Keratinocyte (primary cell): Measurements from ENCODE around the gene HCRTR1. TPM values are rescaled to one million over a fixed set of nuclear protein-coding genes. Genes with fewer than 3 reads are reported as not detected.
A peak's percentile ranks its signal among the peaks of the same experiment; 100 is the strongest.

Experiments used
- DNase-seq: peaks from one replicate; pipeline ENCODE4 v3.0.0-alpha.2; 2011; ENCODE audit warnings: low read depth, missing footprints, low spot score
- FAIRE-seq: peaks from 2 replicates; lab custom pipeline; 2011; peaks lifted over from hg19 to GRCh38; lab: Jason Lieb, UNC
- H2AFZ ChIP-seq: 2 replicates; pipeline ENCODE4 v1.6.0; 2012; ENCODE audit warnings: low read length, control low read depth, inconsistent platforms; ENCODE audit not compliant: control insufficient read depth
- H3K27ac ChIP-seq: 2 replicates; pipeline ENCODE4 v1.5.1; 2011; ENCODE audit warnings: low read length; ENCODE audit not compliant: control insufficient read depth, insufficient read depth
- H3K27me3 ChIP-seq: 3 replicates; pipeline ENCODE4 v1.6.0; 2011; ENCODE audit warnings: low read length; ENCODE audit not compliant: control insufficient read depth, insufficient read depth; ENCODE audit errors: extremely low read depth
- H3K36me3 ChIP-seq, 2 experiments: 2 replicates in 1 of 2; 3 replicates in 1 of 2; pipeline ENCODE4 v1.5.1; 2011; ENCODE audit warnings: low read length in 2 of 2, mild to moderate bottlenecking in 1 of 2; ENCODE audit not compliant: control insufficient read depth in 2 of 2, insufficient read depth in 2 of 2; ENCODE audit errors: extremely low read depth in 1 of 2
- H3K4me1 ChIP-seq: 3 replicates; pipeline ENCODE4 v1.5.1; 2011; ENCODE audit warnings: low read length; ENCODE audit not compliant: control insufficient read depth, insufficient read depth; ENCODE audit errors: extremely low read depth
- H3K4me2 ChIP-seq: 3 replicates; pipeline ENCODE4 v1.6.0; 2011; ENCODE audit warnings: low read depth, low read length; ENCODE audit not compliant: control insufficient read depth, insufficient read depth; ENCODE audit errors: extremely low read depth
- H3K4me3 ChIP-seq, 3 experiments: fragments of 200-600 bp in 1 of 3; sonication (generic) in 1 of 3; 2 replicates in 2 of 3; 3 replicates in 1 of 3; pipeline ENCODE4 v1.5.1; 2011 to 2016; ENCODE audit warnings: low read length in 3 of 3, mild to moderate bottlenecking in 3 of 3, control low read depth in 2 of 3, inconsistent platforms in 1 of 3, low read depth in 1 of 3, mixed read lengths in 1 of 3, mixed run types in 1 of 3, moderate library complexity in 1 of 3; ENCODE audit not compliant: control insufficient read depth in 2 of 3, insufficient read depth in 2 of 3; ENCODE audit errors: extremely low read depth in 1 of 3
- H3K79me2 ChIP-seq: 2 replicates; pipeline ENCODE4 v1.6.0; 2012; ENCODE audit warnings: low read length; ENCODE audit not compliant: control insufficient read depth, insufficient read depth
- H3K9ac ChIP-seq: 3 replicates; pipeline ENCODE4 v1.6.0; 2011; ENCODE audit warnings: low read length; ENCODE audit not compliant: control insufficient read depth, insufficient read depth; ENCODE audit errors: extremely low read depth
- H3K9me1 ChIP-seq: 3 replicates; pipeline ENCODE4 v1.6.0; 2011; ENCODE audit warnings: low read length; ENCODE audit not compliant: control insufficient read depth, insufficient read depth; ENCODE audit errors: extremely low read depth
- H3K9me3 ChIP-seq: 2 replicates; pipeline ENCODE4 v1.5.1; 2012; ENCODE audit warnings: low read depth, low read length; ENCODE audit not compliant: control insufficient read depth
- H4K20me1 ChIP-seq: 3 replicates; pipeline ENCODE4 v1.6.0; 2011; ENCODE audit warnings: low read length; ENCODE audit not compliant: control insufficient read depth, insufficient read depth; ENCODE audit errors: extremely low read depth
- EZH2 ChIP-seq: IDR thresholded peaks from one replicate; pipeline ENCODE4 v1.6.1; 2012; ENCODE audit warnings: inconsistent platforms, mild to moderate bottlenecking, low read length, moderate library complexity
- dilution Hi-C: fragments of 300-500 bp; cut with MboI; formaldehyde crosslinking; loops from one replicate; pipeline ENCODE4 v1.7.0; 2020; ENCODE audit warnings: low sequenced_read_pairs; ENCODE audit not compliant: extremely low pct_ligation_motif_present
- polyA plus RNA-seq, 5 experiments: library from polyadenylated mRNA; depleted of rRNA in 3 of 5; stranded (reverse) in 3 of 5; stranded (forward) in 1 of 5; unstranded in 1 of 5; fragments of >200 nt; gene quantifications; 1 replicate in 1 of 5; 2 replicates in 3 of 5; 3 replicates in 1 of 5; pipeline versions ENCODE4 v1.2.1 to v1.2.3, GENCODE V29; 2011 to 2012; ENCODE audit warnings: missing spikeins in 2 of 5, low read depth in 1 of 5, low replicate concordance in 1 of 5
- TF ChIP-seq, protein P1 (sequence below), 3 experiments: IDR thresholded peaks in 1 of 3; conservative IDR thresholded peaks in 1 of 3; optimal IDR thresholded peaks in 1 of 3; 2 replicates in 2 of 3; 3 replicates in 1 of 3; pipeline versions ENCODE3 to v1.5.1; 2011; ENCODE audit warnings: low read length in 3 of 3, mild to moderate bottlenecking in 3 of 3, moderate library complexity in 2 of 3, control low read depth in 1 of 3, inconsistent platforms in 1 of 3; ENCODE audit not compliant: insufficient read depth in 2 of 3; ENCODE audit errors: extremely low read depth in 1 of 3

The HCRTR1 gene
- polyA plus RNA-seq, 1 donor (not counting 4 experiments of a cell fraction or from before 2014, with no cell fraction given), result not detected

DNA sequence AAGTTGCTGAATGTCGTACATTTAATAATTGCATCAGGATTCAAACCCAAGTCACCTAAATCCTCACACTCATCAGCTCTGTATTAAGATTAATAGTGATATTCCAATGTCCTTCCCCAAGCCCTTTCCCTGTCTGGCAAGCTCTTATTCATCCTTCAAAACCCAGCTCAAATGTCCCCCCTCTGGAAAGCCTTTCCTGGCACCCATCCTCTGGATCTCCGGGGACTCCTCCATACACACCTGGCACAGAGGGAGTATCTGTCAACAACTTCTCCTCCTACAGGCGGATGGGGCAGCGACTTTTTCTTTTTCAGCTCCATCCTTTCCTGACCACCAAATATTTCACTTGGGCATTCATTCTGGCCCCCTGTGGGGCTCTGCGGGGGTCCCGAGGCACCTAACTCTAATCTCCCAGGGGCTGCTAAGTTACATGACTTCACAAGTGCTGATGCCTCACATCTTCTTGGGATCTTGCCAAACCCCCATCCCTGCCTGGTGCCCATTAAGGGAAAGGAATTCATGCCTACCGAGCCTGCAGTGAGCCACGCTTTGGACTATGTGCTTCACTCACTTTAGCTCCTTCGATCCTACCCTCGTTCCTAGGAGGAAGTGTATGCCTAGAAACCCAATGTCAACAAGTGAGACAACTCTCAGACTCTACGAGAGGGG is 25.9 kb upstream of the HCRTR1 start:
- FAIRE-seq, result peak; percentile 66
- no peaks in the 10 kb centered on the region for H3K27me3 ChIP-seq
- no peaks in the 10 kb centered on the region for H4K20me1 ChIP-seq
- H3K4me2 ChIP-seq, result peak overlapping the region; percentile 12
- DNase-seq, result no peak
- H3K9me3 ChIP-seq, result no peaks in the 10 kb centered on the region
- peaks cover 28% of the 10 kb centered on the region for H3K4me1 ChIP-seq
- no peak overlapping the region for H3K4me3 ChIP-seq
- H3K36me3 ChIP-seq, result peaks cover 3 to 5% of the 10 kb centered on the region in 2 experiments
- no peaks in the 10 kb centered on the region for H3K9me1 ChIP-seq
- dilution Hi-C loops, result no loop called here
- no peak overlapping the region for H2AFZ ChIP-seq
- TF ChIP-seq, protein P1, sequence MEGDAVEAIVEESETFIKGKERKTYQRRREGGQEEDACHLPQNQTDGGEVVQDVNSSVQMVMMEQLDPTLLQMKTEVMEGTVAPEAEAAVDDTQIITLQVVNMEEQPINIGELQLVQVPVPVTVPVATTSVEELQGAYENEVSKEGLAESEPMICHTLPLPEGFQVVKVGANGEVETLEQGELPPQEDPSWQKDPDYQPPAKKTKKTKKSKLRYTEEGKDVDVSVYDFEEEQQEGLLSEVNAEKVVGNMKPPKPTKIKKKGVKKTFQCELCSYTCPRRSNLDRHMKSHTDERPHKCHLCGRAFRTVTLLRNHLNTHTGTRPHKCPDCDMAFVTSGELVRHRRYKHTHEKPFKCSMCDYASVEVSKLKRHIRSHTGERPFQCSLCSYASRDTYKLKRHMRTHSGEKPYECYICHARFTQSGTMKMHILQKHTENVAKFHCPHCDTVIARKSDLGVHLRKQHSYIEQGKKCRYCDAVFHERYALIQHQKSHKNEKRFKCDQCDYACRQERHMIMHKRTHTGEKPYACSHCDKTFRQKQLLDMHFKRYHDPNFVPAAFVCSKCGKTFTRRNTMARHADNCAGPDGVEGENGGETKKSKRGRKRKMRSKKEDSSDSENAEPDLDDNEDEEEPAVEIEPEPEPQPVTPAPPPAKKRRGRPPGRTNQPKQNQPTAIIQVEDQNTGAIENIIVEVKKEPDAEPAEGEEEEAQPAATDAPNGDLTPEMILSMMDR (optimal IDR thresholded peaks at IDR 0.05 in 1 of 3, IDR thresholded peaks at IDR 0.05 in 1 of 3, conservative IDR thresholded peaks at IDR 0.05 in 1 of 3; ENCODE audit: extremely low read depth in 1 of 3, insufficient read depth in 2 of 3, low read length in 3 of 3), result no peak
- no peak for TF ChIP-seq EZH2
- no peak overlapping the region for H3K9ac ChIP-seq
- H3K79me2 ChIP-seq, result no peaks in the 10 kb centered on the region
- no peak overlapping the region for H3K27ac ChIP-seq

GRCh38 chr1:31592132-31592531 is 25.4 kb upstream of the HCRTR1 start:
- FAIRE-seq (no peak), DNase-seq (no peak)
- Histone ChIP-seq H3K36me3 (peaks cover 0 to 3% of the 10 kb centered on the region in 2 experiments), H3K79me2 (no peaks in the 10 kb centered on the region), H2AFZ (no peak overlapping the region), H3K4me2 (peak overlapping the region; percentile 12), H3K4me1 (peaks cover 28% of the 10 kb centered on the region), H3K9me3 (no peaks in the 10 kb centered on the region), H3K9me1 (no peaks in the 10 kb centered on the region), H3K4me3 (no peak overlapping the region), H3K27me3 (no peaks in the 10 kb centered on the region), H4K20me1 (no peaks in the 10 kb centered on the region), H3K9ac (no peak overlapping the region), H3K27ac (no peak overlapping the region)
- dilution Hi-C loops, result no loop called here
- no peak for TF ChIP-seq EZH2
- TF ChIP-seq, protein P1 (optimal IDR thresholded peaks at IDR 0.05 in 1 of 3, IDR thresholded peaks at IDR 0.05 in 1 of 3, conservative IDR thresholded peaks at IDR 0.05 in 1 of 3; ENCODE audit: extremely low read depth in 1 of 3, insufficient read depth in 2 of 3, low read length in 3 of 3), result no peak
